Mucosa of rectum (tissue), 2 donors: ENCODE data around the gene SEMA3G.

Source experiments
- H3K27ac ChIP-seq, 2 donors: one replicate each; pipeline ENCODE4 v1.7.0; 2013; ENCODE audit warnings: inconsistent platforms in 2 of 2, low read depth in 2 of 2, low read length in 2 of 2
- H3K27me3 ChIP-seq, 2 donors: one replicate each; pipeline ENCODE4 v1.7.0; 2013; ENCODE audit warnings: low read length in 2 of 2; ENCODE audit not compliant: control insufficient read depth in 2 of 2, insufficient read depth in 2 of 2
- H3K36me3 ChIP-seq, 2 donors: one replicate each; pipeline ENCODE4 v1.7.0; 2013; ENCODE audit warnings: low read length in 2 of 2; ENCODE audit not compliant: control insufficient read depth in 2 of 2, insufficient read depth in 2 of 2
- H3K4me1 ChIP-seq, 2 donors: one replicate each; pipeline ENCODE4 v1.7.0; 2013; ENCODE audit warnings: low read length in 2 of 2, mild to moderate bottlenecking in 1 of 2; ENCODE audit not compliant: control insufficient read depth in 2 of 2, insufficient read depth in 2 of 2
- H3K4me3 ChIP-seq, 2 donors: one replicate each; pipeline ENCODE4 v1.7.0; 2013; ENCODE audit warnings: low read length in 2 of 2
- H3K9ac ChIP-seq, 2 donors: one replicate each; pipeline ENCODE4 v1.7.0; 2013; ENCODE audit warnings: low read length in 2 of 2, low read depth in 1 of 2, mild to moderate bottlenecking in 1 of 2
- H3K9me3 ChIP-seq, 2 donors: one replicate each; pipeline ENCODE4 v1.7.0; 2013; ENCODE audit warnings: low read length in 2 of 2; ENCODE audit not compliant: control insufficient read depth in 2 of 2
- donor health status: healthy.
- donor health status: Normal muscosa, but diverticular disease.

Gene SEMA3G

GRCh38 chr3:52487788-52488691 lies 43.1 kb upstream of the SEMA3G start:
- no peaks in the 10 kb centered on the region for H3K4me1 ChIP-seq
- no peak overlapping the region for H3K4me3 ChIP-seq
- H3K9ac ChIP-seq = no peak overlapping the region
- H3K27me3 ChIP-seq = no peaks in the 10 kb centered on the region
- H3K9me3 ChIP-seq = no peaks in the 10 kb centered on the region
- H3K36me3 ChIP-seq = peaks cover 55 to 78% of the 10 kb centered on the region in 2 donors
- no peak overlapping the region for H3K27ac ChIP-seq

GRCh38 chr3:52487050-52487787 lies 42.3 kb upstream of the SEMA3G start:
- Histone ChIP-seq H3K27me3 (no peaks in the 10 kb centered on the region), H3K4me1 (peaks cover 0 to 3% of the 10 kb centered on the region in 2 donors), H3K36me3 (peaks cover 55 to 77% of the 10 kb centered on the region in 2 donors), H3K9me3 (no peaks in the 10 kb centered on the region), H3K4me3 (no peak overlapping the region), H3K9ac (no peak overlapping the region), H3K27ac (no peak overlapping the region)

GRCh38 chr3:52484680-52485461 lies 40.0 kb upstream of the SEMA3G start:
- H3K36me3 ChIP-seq = peaks cover 61 to 78% of the 10 kb centered on the region in 2 donors
- H3K9ac ChIP-seq = no peak overlapping the region
- H3K27ac ChIP-seq = no peak overlapping the region
- H3K27me3 ChIP-seq = no peaks in the 10 kb centered on the region
- peaks cover 0 to 3% of the 10 kb centered on the region in 2 donors for H3K4me1 ChIP-seq
- no peaks in the 10 kb centered on the region for H3K9me3 ChIP-seq
- H3K4me3 ChIP-seq = no peak overlapping the region

- H3K36me3 ChIP-seq = peaks cover 62 to 78% of the 10 kb centered on the region in 2 donors
- H3K4me3 ChIP-seq = no peak overlapping the region
- peaks cover 0 to 3% of the 10 kb centered on the region in 2 donors for H3K4me1 ChIP-seq
- H3K9ac ChIP-seq = no peak overlapping the region
- H3K27ac ChIP-seq = no peak overlapping the region
- no peaks in the 10 kb centered on the region for H3K9me3 ChIP-seq
- no peaks in the 10 kb centered on the region for H3K27me3 ChIP-seq
Observed at GRCh38 chr3:52483577-52484381, 38.9 kb upstream of the SEMA3G start.

- no peaks in the 10 kb centered on the region for H3K9me3 ChIP-seq
- no peaks in the 10 kb centered on the region for H3K27me3 ChIP-seq
- H3K4me3 ChIP-seq = no peak overlapping the region
- H3K36me3 ChIP-seq = peaks cover 64 to 80% of the 10 kb centered on the region in 2 donors
- H3K9ac ChIP-seq = no peak overlapping the region
- H3K27ac ChIP-seq = no peak overlapping the region
- H3K4me1 ChIP-seq = peaks cover 0 to 3% of the 10 kb centered on the region in 2 donors
Observed at GRCh38 chr3:52483081-52483480, 38.2 kb upstream of the SEMA3G start.

- Histone ChIP-seq H3K27ac (no peak overlapping the region), H3K4me3 (no peak overlapping the region), H3K27me3 (no peaks in the 10 kb centered on the region), H3K9ac (no peak overlapping the region), H3K4me1 (peaks cover 0 to 3% of the 10 kb centered on the region in 2 donors), H3K36me3 (peaks cover 64 to 81% of the 10 kb centered on the region in 2 donors), H3K9me3 (no peaks in the 10 kb centered on the region)
Observed at GRCh38 chr3:52481819-52482521, 37.1 kb upstream of the SEMA3G start.

- no peaks in the 10 kb centered on the region for H3K27me3 ChIP-seq
- H3K9me3 ChIP-seq = no peaks in the 10 kb centered on the region
- no peak overlapping the region for H3K9ac ChIP-seq
- H3K4me1 ChIP-seq = peaks cover 0 to 3% of the 10 kb centered on the region in 2 donors
- no peak overlapping the region for H3K27ac ChIP-seq
- no peak overlapping the region for H3K4me3 ChIP-seq
- H3K36me3 ChIP-seq = peaks cover 66 to 78% of the 10 kb centered on the region in 2 donors
Observed at GRCh38 chr3:52480768-52481715, 36.1 kb upstream of the SEMA3G start.

GRCh38 chr3:52479877-52480575 lies 35.1 kb upstream of the SEMA3G start:
- Histone ChIP-seq H3K36me3 (peaks cover 69 to 84% of the 10 kb centered on the region in 2 donors), H3K9ac (no peak overlapping the region), H3K4me3 (no peak overlapping the region), H3K4me1 (peaks cover 0 to 3% of the 10 kb centered on the region in 2 donors), H3K27ac (no peak overlapping the region), H3K27me3 (no peaks in the 10 kb centered on the region), H3K9me3 (no peaks in the 10 kb centered on the region)
